Upper lobe of right lung (tissue), 1 donor: ENCODE data around the gene CNPY4. TPM values are rescaled to one million over a fixed set of nuclear protein-coding genes. Genes with fewer than 3 reads are reported as not detected.
"Not testable (repeated sequence)": the region's sequence is repeated elsewhere in the genome, so short reads cannot be mapped to it uniquely, and the experiment has no call there.

ENCODE experiments used
- ATAC-seq: fragments of 200-7000 bp; cut with Tn5 transposase; one replicate; pipeline ENCODE4 v1.9.1; 2020; ENCODE audit warnings: mild to moderate bottlenecking, moderate library complexity
- DNase-seq: peaks from one replicate; pipeline ENCODE4 v3.0.0-alpha.2; 2020
- H3K27ac ChIP-seq: fragments of 200-600 bp; one replicate; pipeline ENCODE4 v1.8.0; 2022
- H3K27me3 ChIP-seq: fragments of 200-600 bp; one replicate; pipeline ENCODE4 v1.8.0; 2022; ENCODE audit warnings: mild to moderate bottlenecking
- H3K36me3 ChIP-seq: fragments of 200-600 bp; one replicate; pipeline ENCODE4 v1.8.0; 2022
- H3K4me1 ChIP-seq: fragments of 200-600 bp; one replicate; pipeline ENCODE4 v1.8.0; 2022
- H3K4me3 ChIP-seq: fragments of 200-600 bp; one replicate; pipeline ENCODE4 v1.8.0; 2022; ENCODE audit warnings: mild to moderate bottlenecking
- H3K9me3 ChIP-seq: fragments of 200-600 bp; one replicate; pipeline ENCODE4 v1.8.0; 2022
- intact Hi-C: fragments of 100-400 bp; cut with DNase I; formaldehyde crosslinking; loops from one replicate; pipeline ENCODE4 v1.11.0; 2022
- total RNA-seq: library from RNA; stranded (reverse); fragmentation: NEBNext Ultra II Directional; extraction: Animal tissue kit (Norgen Biotek cat#: 25700); gene quantifications from one replicate; pipeline ENCODE4 v1.2.1, GENCODE V29; 2021
- TF ChIP-seq, protein P1 (sequence below): fragments of 200-600 bp; IDR thresholded peaks from one replicate; pipeline ENCODE4 v1.8.0; 2022; ENCODE audit warnings: antibody characterized with exemption
- donor health status: DM: no; HTN: yes; CAD: no; lungs with severe emphysema.

Gene CNPY4
- total RNA-seq, 1 donor from 2014 or later, result 9.8 TPM

DNA sequence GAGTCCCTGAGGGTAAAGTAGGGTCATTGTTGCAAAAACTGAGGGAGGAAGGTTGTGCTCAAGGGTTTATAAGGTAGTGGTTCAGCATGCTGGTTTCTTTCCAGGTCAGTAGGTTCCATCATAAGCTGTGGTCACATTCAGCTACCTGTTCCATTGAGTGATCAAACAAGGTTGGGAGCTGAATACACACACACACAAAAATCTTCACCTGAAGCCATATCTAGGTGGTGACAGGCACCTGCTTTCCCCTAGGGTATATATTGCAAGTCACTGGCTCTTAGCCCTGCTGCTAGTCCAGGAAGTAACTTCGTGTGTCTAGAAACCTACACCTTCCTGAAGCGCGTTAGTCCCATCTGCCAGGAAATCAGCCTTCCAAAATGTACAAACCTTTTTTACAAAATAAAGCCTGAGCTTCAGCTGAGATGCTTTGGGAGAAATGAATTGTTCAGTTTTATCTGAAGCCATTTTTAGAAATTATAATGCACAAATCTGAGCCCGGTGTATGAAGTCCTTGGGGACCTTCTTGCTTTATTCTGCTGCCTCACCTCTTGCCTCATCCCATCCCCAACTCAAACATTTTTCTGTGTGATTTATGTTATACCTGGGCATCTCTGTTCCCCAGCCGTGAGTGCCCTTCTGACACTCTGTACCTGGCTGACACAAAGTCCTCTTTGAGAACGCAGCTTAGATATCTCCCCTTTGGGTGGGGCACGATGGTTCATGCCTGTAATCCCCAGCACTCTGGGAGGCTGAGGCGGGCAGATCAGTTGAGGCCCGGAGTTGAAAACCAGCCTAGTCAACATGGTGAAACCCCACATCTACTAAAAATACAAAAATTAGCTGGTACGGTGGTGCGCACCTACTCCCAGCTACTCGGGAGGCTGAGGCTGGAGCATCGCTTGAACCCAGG lies 18.7 kb downstream of the CNPY4 start:
- Histone ChIP-seq H3K4me1 (no peaks in the 10 kb centered on the region), H3K9me3 (no peaks in the 10 kb centered on the region), H3K27me3 (no peaks in the 10 kb centered on the region), H3K4me3 (no peak overlapping the region), H3K36me3 (no peaks in the 10 kb centered on the region), H3K27ac (no peak overlapping the region)
- DNase-seq (no peak), ATAC-seq (no peak)
- TF ChIP-seq, protein P1, sequence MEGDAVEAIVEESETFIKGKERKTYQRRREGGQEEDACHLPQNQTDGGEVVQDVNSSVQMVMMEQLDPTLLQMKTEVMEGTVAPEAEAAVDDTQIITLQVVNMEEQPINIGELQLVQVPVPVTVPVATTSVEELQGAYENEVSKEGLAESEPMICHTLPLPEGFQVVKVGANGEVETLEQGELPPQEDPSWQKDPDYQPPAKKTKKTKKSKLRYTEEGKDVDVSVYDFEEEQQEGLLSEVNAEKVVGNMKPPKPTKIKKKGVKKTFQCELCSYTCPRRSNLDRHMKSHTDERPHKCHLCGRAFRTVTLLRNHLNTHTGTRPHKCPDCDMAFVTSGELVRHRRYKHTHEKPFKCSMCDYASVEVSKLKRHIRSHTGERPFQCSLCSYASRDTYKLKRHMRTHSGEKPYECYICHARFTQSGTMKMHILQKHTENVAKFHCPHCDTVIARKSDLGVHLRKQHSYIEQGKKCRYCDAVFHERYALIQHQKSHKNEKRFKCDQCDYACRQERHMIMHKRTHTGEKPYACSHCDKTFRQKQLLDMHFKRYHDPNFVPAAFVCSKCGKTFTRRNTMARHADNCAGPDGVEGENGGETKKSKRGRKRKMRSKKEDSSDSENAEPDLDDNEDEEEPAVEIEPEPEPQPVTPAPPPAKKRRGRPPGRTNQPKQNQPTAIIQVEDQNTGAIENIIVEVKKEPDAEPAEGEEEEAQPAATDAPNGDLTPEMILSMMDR, result no peak
- intact Hi-C loops, result loop anchor here (10.0 kb wide), 1 partner anchor 77 kb away; the partner anchor contains the start of gene PVRIG

DNA sequence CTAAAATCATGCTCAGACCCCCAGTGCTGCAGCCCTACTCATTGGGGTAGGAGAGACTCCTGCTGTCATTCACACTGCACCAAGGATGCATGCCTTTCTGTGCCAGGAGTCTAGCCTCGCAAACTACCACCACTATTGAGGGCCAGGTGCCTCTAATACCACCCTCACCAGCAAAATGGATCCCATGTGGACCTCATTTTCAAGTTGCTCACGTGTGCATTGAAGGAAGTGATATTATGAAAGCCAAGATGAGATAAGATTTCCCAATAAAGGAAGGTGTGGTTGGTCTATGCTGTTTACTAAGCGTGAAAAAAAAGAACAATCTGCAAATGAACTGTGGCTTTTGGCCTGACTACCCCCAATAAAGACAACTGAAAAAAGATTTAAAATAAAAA lies 22.1 kb downstream of the CNPY4 start:
- ATAC-seq (no peak), DNase-seq (no peak)
- intact Hi-C loops, result no loop called here
- no peak overlapping the region for H3K4me3 ChIP-seq
- H3K27me3 ChIP-seq, result no peaks in the 10 kb centered on the region
- H3K4me1 ChIP-seq, result no peaks in the 10 kb centered on the region
- no peak overlapping the region for H3K27ac ChIP-seq
- no peaks in the 10 kb centered on the region for H3K36me3 ChIP-seq
- TF ChIP-seq, protein P1, result no peak
- no peaks in the 10 kb centered on the region for H3K9me3 ChIP-seq

DNA sequence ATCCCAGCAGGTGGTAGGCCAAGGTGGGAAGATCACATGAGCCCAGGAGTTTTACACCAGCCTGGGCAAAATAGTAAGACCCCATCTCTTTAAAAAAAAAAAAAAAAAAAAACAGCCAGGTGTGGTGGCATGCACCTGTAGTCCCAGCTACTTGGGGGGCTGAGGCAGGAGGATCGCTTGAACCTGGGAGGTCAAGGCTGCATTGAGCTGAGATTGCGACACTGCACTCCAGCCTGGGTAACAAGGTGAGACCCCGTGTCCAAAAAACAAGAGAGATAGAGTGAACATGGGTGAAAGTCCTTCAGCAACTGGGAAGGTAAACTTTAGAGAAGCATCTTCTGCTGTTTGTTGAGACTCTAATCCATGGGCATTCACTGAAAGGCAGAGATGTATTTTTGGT lies 23.0 kb downstream of the CNPY4 start:
- Histone ChIP-seq H3K36me3 (no peaks in the 10 kb centered on the region), H3K4me3 (no peak overlapping the region), H3K9me3 (no peaks in the 10 kb centered on the region), H3K4me1 (no peaks in the 10 kb centered on the region), H3K27ac (no peak overlapping the region), H3K27me3 (no peaks in the 10 kb centered on the region)
- DNase-seq (no peak), ATAC-seq (no peak)
- TF ChIP-seq, protein P1, result no peak
- intact Hi-C loops, result no loop called here

DNA sequence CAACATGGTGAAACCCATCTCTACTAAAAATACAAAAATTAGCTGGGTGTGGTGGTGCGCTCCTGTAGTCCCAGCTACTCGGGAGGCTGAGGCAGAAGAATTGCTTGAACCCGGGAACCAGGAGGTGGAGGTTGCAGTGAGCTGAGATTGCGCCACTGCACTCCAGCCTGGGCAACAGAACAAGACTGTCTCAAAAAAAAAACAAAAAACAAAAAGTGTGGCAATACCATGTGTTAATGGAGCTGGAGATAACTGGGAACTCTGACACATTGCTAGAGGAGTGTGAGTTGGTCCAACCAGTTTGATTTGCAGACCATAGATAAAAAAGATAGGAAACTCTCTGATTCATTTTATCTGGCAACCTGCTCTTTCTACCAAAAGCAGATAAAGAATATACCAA lies 26.9 kb downstream of the CNPY4 start:
- not testable (repeated sequence) for ATAC-seq

DNA sequence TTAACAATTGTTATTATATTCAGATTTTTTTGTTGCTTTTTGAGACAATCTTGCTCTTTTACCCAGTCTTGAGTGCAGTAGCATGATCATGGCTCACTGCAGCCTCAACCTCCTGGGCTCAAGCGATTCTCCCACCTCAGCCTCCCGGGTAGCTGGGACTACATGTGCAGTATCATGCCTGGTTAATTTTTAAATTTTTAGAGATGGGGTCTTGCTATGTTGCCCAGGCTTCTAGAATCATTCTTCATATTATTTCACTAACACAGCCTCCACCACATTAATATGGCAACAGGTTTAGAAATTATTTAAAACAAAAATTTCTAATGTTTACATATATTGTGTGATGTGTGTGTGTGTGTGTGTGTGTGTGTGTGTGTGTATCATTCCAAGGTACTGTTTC lies 27.8 kb downstream of the CNPY4 start:
- ATAC-seq, result no peak
- no peaks in the 10 kb centered on the region for H3K27me3 ChIP-seq
- H3K9me3 ChIP-seq, result no peaks in the 10 kb centered on the region
- DNase-seq, result no peak
- TF ChIP-seq, protein P1, result no peak
- no peak overlapping the region for H3K27ac ChIP-seq
- H3K4me3 ChIP-seq, result no peak overlapping the region
- peaks cover 7% of the 10 kb centered on the region for H3K4me1 ChIP-seq
- intact Hi-C loops, result no loop called here
- H3K36me3 ChIP-seq, result no peaks in the 10 kb centered on the region

More for the DNA sequence above, 26.9 kb downstream of the CNPY4 start:
- H3K4me3 ChIP-seq, H3K27ac ChIP-seq, intact Hi-C loops, H3K36me3 ChIP-seq, DNase-seq, H3K27me3 ChIP-seq, H3K9me3 ChIP-seq, H3K4me1 ChIP-seq: not testable (repeated sequence)

DNA sequence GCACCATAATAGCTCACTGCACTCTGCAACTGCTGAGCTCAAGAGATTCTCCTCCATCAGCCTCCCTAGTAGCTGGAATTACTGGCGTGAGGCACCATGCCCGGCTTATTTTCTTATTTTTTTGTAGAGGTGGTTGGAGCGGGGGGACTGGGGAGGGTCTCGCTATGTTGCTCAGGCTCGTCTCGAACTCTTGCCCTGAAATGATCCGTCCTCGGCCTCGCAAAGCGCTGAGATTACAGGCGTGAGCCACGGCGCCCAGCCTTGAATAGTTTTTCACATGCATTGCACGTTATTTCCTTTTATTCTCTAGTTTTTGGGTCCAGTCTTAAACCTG lies 28.8 kb downstream of the CNPY4 start:
- H3K27ac ChIP-seq, result peak overlapping the region; percentile 77
- TF ChIP-seq, protein P1, result no peak
- peak overlapping the region; percentile 88 for H3K4me3 ChIP-seq
- H3K27me3 ChIP-seq, result no peaks in the 10 kb centered on the region
- ATAC-seq, result no peak
- H3K36me3 ChIP-seq, result no peaks in the 10 kb centered on the region
- H3K9me3 ChIP-seq, result no peaks in the 10 kb centered on the region
- DNase-seq, result no peak
- intact Hi-C loops, result no loop called here
- peaks cover 7% of the 10 kb centered on the region for H3K4me1 ChIP-seq
